Measurements from ENCODE around the gene PRSS2. TPM values are rescaled to one million over a fixed set of nuclear protein-coding genes. Genes with fewer than 3 reads are reported as not detected.

PRSS2 gene
- total RNA-seq, 1 donor from 2014 or later = not detected

DNA sequence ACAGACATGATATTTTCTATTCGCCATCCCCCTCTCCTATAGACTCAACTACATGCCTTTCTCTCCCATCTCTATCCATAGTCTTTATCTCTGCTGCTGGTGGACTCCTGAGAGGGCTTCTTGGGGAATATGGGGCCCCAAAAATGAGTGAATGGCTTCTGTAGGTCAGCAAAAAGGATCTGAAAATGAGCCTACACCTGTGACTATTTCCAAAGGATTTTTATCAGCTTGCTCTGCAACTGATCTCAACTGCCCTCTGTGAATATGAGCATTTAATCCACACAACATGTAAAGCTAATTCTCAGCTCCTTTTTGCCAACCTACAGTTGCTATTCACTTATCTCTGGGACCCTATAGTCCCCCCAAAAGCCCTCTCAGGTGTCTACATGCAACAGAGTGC lies 36.2 kb downstream of the PRSS2 start:
- H4K20me1 ChIP-seq (ENCODE audit: insufficient read depth, low read length) = no peaks in the 10 kb centered on the region
- no peak overlapping the region for H3K4me3 ChIP-seq (ENCODE audit: insufficient read depth, low read depth, low read length)
- no peaks in the 10 kb centered on the region for H3K9me3 ChIP-seq (ENCODE audit: insufficient read depth, low read depth, low read length)
- H3K27me3 Mint-ChIP-seq (ENCODE audit: low read depth, unreplicated experiment) = peaks cover 18% of the 10 kb centered on the region
- peaks cover 42% of the 10 kb centered on the region for H3K4me1 ChIP-seq (ENCODE audit: insufficient read depth, low read length)
- no peak for TF ChIP-seq EZH2 (IDR thresholded peaks at IDR 0.05; ENCODE audit: insufficient read depth, low read length)
- TF ChIP-seq, protein P1, sequence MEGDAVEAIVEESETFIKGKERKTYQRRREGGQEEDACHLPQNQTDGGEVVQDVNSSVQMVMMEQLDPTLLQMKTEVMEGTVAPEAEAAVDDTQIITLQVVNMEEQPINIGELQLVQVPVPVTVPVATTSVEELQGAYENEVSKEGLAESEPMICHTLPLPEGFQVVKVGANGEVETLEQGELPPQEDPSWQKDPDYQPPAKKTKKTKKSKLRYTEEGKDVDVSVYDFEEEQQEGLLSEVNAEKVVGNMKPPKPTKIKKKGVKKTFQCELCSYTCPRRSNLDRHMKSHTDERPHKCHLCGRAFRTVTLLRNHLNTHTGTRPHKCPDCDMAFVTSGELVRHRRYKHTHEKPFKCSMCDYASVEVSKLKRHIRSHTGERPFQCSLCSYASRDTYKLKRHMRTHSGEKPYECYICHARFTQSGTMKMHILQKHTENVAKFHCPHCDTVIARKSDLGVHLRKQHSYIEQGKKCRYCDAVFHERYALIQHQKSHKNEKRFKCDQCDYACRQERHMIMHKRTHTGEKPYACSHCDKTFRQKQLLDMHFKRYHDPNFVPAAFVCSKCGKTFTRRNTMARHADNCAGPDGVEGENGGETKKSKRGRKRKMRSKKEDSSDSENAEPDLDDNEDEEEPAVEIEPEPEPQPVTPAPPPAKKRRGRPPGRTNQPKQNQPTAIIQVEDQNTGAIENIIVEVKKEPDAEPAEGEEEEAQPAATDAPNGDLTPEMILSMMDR (IDR thresholded peaks at IDR 0.05; ENCODE audit: insufficient read depth, low read depth, low read length) = no peak
- peaks cover 4% of the 10 kb centered on the region for H3K79me2 ChIP-seq (ENCODE audit: insufficient read depth, low read length)
- no peak overlapping the region for H3K27ac Mint-ChIP-seq (ENCODE audit: unreplicated experiment)
- FAIRE-seq (no peak), DNase-seq (ENCODE audit: low read depth) (no peak)
- peaks cover 42% of the 10 kb centered on the region for H3K4me1 Mint-ChIP-seq (ENCODE audit: low read depth, unreplicated experiment)
- peak overlapping the region; percentile 48 for H3K4me2 ChIP-seq (ENCODE audit: low read length)
- peaks cover 18% of the 10 kb centered on the region for H3K36me3 ChIP-seq (ENCODE audit: insufficient read depth, low read length)
- peaks cover 19% of the 10 kb centered on the region for H3K36me3 Mint-ChIP-seq (ENCODE audit: low read depth, unreplicated experiment)
- no peaks in the 10 kb centered on the region for H3K27me3 ChIP-seq (ENCODE audit: insufficient read depth, low read length)
- no peak overlapping the region for H2AFZ ChIP-seq (ENCODE audit: low read depth, low read length)
- no peak overlapping the region for H3K4me3 Mint-ChIP-seq (ENCODE audit: unreplicated experiment)
- peak overlapping the region; percentile 28 for H3K9ac ChIP-seq (ENCODE audit: low read length)
- peak overlapping the region; percentile 96 for H3K27ac ChIP-seq (ENCODE audit: low read depth, low read length)
- H3K9me3 Mint-ChIP-seq (ENCODE audit: unreplicated experiment) = peaks cover 8% of the 10 kb centered on the region

DNA sequence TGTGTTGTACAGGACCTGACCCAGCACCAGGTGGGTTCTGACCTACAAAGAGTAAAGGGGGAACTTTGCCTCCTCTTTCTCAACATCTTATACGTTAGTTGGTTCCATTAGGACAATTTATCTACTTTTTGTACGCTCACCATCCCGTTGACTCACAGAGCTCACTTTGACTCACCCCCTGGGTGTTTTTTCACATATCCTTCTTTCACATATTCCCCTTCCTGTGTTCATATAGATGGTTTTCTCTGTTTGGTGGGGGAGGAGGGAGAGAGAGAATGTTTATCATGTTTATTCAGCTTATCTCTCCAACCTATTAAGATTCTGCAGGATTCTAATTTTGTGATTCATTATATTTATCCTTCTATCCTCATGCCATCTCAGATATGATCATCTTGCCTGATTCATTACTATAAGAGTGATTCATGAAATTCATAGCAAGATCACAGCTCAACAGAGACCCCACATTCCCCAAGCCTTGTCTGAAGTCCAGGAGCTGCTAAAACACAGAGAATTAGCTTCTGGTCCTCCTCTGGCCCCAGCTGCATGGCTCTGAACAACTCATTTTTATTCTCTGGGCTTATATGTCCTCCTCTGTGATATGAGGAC lies 37.2 kb downstream of the PRSS2 start:
- DNase-seq (ENCODE audit: low read depth) = peak; percentile 70
- H3K9ac ChIP-seq (ENCODE audit: low read length) = peak overlapping the region; percentile 76

DNA sequence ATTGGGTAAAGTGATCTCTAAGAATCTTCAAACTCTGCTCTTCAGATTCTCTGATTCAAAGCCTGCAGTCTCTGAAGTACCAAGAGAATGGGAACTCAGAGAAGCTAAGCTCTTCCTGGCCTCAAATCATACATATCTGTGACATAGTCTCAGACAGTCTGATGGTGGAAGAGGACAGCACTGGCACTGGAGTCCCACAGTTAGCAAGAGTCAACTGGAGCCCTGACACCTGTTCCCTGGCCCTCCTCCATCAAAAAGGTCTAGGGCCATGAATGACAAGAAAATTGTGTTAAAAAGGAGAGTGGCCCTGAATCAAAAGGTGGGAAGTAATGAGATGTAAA lies 37.7 kb downstream of the PRSS2 start:
- peak overlapping the region; percentile 76 for H3K9ac ChIP-seq (ENCODE audit: low read length)
- Mint-ChIP-seq H3K27me3 (ENCODE audit: low read depth, unreplicated experiment) (peaks cover 13% of the 10 kb centered on the region), H3K9me3 (ENCODE audit: unreplicated experiment) (peaks cover 3% of the 10 kb centered on the region), H3K4me1 (ENCODE audit: low read depth, unreplicated experiment) (peaks cover 57% of the 10 kb centered on the region), H3K4me3 (ENCODE audit: unreplicated experiment) (no peak overlapping the region), H3K36me3 (ENCODE audit: low read depth, unreplicated experiment) (peaks cover 9% of the 10 kb centered on the region), H3K27ac (ENCODE audit: unreplicated experiment) (peak overlapping the region; percentile 59)
- H3K9me3 ChIP-seq (ENCODE audit: insufficient read depth, low read depth, low read length) = no peaks in the 10 kb centered on the region
- H3K4me1 ChIP-seq (ENCODE audit: insufficient read depth, low read length) = peaks cover 57% of the 10 kb centered on the region
- H3K4me2 ChIP-seq (ENCODE audit: low read length) = peak overlapping the region; percentile 73
- no peaks in the 10 kb centered on the region for H3K79me2 ChIP-seq (ENCODE audit: insufficient read depth, low read length)
- H3K27ac ChIP-seq (ENCODE audit: low read depth, low read length) = peak overlapping the region; percentile 96
- H2AFZ ChIP-seq (ENCODE audit: low read depth, low read length) = no peak overlapping the region
- no peak overlapping the region for H3K4me3 ChIP-seq (ENCODE audit: insufficient read depth, low read depth, low read length)
- FAIRE-seq (no peak), DNase-seq (ENCODE audit: low read depth) (no peak)
- H3K27me3 ChIP-seq (ENCODE audit: insufficient read depth, low read length) = no peaks in the 10 kb centered on the region
- no peaks in the 10 kb centered on the region for H4K20me1 ChIP-seq (ENCODE audit: insufficient read depth, low read length)
- H3K36me3 ChIP-seq (ENCODE audit: insufficient read depth, low read length) = peaks cover 3% of the 10 kb centered on the region
- no peak for TF ChIP-seq EZH2 (IDR thresholded peaks at IDR 0.05; ENCODE audit: insufficient read depth, low read length)
- TF ChIP-seq, protein P1 (IDR thresholded peaks at IDR 0.05; ENCODE audit: insufficient read depth, low read depth, low read length) = no peak

More for the DNA sequence above, 37.2 kb downstream of the PRSS2 start:
- Mint-ChIP-seq H3K4me1 (ENCODE audit: low read depth, unreplicated experiment) (peaks cover 52% of the 10 kb centered on the region), H3K4me3 (ENCODE audit: unreplicated experiment) (no peak overlapping the region), H3K36me3 (ENCODE audit: low read depth, unreplicated experiment) (peaks cover 12% of the 10 kb centered on the region), H3K9me3 (ENCODE audit: unreplicated experiment) (peaks cover 8% of the 10 kb centered on the region), H3K27me3 (ENCODE audit: low read depth, unreplicated experiment) (peaks cover 18% of the 10 kb centered on the region), H3K27ac (ENCODE audit: unreplicated experiment) (peak overlapping the region; percentile 59)
- Histone ChIP-seq H2AFZ (ENCODE audit: low read depth, low read length) (no peak overlapping the region), H3K27ac (ENCODE audit: low read depth, low read length) (peak overlapping the region; percentile 96), H3K4me2 (ENCODE audit: low read length) (peak overlapping the region; percentile 73), H3K36me3 (ENCODE audit: insufficient read depth, low read length) (peaks cover 8% of the 10 kb centered on the region), H3K4me3 (ENCODE audit: insufficient read depth, low read depth, low read length) (no peak overlapping the region), H3K27me3 (ENCODE audit: insufficient read depth, low read length) (no peaks in the 10 kb centered on the region), H3K9me3 (ENCODE audit: insufficient read depth, low read depth, low read length) (no peaks in the 10 kb centered on the region), H4K20me1 (ENCODE audit: insufficient read depth, low read length) (no peaks in the 10 kb centered on the region), H3K79me2 (ENCODE audit: insufficient read depth, low read length) (no peaks in the 10 kb centered on the region), H3K4me1 (ENCODE audit: insufficient read depth, low read length) (peaks cover 52% of the 10 kb centered on the region)
- TF ChIP-seq, protein P1 (IDR thresholded peaks at IDR 0.05; ENCODE audit: insufficient read depth, low read depth, low read length) = no peak
- TF ChIP-seq EZH2 (IDR thresholded peaks at IDR 0.05; ENCODE audit: insufficient read depth, low read length) = no peak
- peak; percentile 26 for FAIRE-seq

Data from astrocyte (in vitro differentiated cells and primary cell).